HG03378 (cell line): ENCODE measurements around the gene KCNMA1.

Experiments
- ATAC-seq: cut with Tn5 transposase; IDR thresholded peaks from one replicate; pipeline ENCODE4 v1.9.1; 2021; ENCODE audit warnings: mild to moderate bottlenecking, moderate library complexity; ENCODE audit not compliant: unreplicated experiment

Gene KCNMA1

DNA sequence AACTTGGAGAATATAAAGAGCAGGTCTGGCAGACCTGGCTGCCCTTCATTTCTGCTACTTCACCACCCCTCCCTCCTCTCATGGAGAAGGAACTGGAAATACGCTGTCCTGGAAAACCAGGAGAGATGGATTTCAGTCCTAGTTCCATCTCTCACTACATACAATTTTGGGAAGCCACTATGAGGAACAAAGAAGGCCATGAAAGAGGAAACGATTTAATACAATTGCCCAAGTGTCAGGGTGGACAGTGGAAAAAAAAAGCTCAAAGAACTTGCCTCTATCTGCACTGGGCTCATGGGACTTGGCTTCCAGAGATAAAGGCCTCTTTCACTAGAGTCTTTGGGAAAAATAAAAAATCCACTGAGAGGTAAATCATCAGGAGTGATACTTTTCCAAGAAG lies 561.7 kb downstream of the KCNMA1 start:
- no peak for ATAC-seq

DNA sequence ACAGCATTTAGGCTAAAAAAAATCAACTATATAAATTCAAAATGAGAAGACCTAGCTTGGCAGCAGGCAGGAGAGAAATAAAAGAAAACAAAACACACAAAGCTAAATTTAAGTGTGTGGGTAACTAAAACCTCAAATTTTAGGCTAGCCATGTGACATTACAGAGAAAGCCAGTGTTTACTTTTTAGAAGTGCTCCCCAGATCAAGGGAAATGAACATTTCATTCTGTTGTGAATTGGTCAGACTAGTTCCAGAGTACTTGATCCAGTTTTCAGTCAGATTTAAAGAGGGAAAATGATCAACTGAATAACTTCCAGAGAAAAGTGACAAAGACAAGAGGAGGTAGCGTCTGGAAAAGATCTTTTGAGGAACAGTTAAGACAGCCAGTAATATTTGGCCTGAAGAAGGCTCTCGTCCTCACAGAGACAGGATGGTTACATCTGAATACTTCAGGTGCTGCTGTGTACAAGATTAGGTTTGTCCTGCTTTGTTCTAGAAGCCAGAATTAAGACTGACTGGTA lies 563.4 kb downstream of the KCNMA1 start:
- ATAC-seq = no peak

DNA sequence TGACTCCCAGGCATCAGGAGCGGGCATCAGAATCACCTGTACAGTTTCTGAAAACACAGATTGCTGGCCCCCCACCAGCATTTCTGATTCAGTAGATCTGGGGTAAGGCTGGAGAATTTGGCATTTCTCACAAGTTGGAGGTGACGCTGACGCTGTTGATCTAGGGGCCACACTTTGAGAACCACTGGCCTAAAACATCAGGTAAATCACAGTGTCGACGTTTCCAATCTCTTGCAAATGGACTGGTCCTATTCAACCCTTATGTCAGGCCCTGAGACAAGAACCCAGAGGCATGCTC lies 564.0 kb downstream of the KCNMA1 start:
- no peak for ATAC-seq

DNA sequence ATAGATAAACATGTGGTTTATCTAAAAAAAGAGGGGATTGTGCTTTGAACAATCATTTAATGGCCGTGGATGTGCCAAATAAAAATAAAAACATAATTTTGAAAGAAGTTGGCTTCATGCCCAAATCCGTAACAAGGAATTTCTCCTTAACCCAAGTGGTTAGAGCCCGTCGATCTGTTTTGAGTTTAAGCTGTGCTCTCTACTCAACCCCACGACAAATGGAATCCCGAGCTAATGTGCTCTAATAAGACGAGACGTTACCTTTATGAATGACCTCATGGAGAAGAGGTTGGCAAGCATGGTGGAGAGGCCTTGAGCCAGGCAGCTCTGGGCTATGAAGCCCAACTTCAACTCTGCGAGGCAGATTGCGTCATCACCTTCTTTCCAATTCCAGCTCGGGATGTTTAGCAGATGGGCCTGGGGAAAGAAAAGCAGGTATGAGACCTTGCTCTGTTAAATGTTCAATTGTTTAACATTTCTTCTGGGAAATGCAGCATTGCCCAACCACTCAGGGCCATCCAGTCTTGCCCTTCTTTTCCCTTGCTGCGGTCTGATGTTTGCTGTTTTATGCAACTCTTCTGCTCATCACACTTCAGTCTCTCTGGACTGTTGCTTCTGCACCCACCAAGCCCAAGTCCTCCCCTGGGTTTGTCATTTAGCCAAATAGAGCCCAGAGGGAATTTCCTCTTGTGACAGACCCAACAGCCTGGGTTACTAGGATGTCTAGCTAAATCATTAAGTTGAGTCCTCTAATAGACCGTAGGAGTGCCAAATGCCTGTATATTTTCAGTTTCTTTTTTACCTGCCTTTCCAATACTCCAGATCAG lies 564.6 kb downstream of the KCNMA1 start:
- no peak for ATAC-seq

DNA sequence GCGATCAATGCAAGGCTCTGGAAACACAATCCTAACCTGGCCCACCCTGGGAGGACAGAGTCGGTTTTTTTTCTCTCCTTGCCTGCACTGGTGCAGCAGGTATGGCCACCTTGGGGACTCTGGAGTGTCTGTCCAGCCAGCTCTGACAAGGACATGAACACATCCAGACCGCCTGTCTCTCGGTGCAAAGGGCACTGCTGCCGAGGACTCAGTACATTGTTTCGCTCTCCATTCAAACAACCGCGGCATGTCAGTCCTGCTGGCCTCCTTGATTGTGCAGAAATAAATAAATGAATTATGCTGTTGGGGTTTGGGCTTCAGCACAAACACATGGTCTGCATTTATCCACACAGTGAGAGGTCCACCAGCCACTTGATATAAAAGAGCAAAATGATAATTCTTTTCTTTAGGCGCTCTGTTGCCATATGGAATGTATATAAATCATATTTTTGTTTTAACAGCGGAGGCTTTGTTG lies 565.2 kb downstream of the KCNMA1 start:
- ATAC-seq = no peak

DNA sequence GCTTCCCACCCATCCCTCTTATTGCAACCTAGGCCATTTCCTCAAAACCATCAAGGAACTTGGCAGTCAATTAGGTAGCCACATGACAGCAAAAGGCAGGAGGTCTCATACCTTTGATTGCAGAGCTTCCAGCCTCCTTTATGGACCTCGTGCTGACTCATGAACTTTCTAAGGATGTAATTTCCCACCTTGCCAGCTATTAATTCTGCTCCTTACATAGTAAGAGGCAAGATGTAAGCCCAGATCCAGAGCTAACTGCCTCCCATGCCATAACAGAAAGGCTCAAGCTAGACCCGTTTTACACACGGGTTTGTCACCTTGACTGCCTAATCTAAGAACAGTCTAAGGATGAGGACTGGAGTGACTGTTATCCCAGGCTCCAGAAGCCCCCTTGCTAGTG lies 565.7 kb downstream of the KCNMA1 start:
- no peak for ATAC-seq

DNA sequence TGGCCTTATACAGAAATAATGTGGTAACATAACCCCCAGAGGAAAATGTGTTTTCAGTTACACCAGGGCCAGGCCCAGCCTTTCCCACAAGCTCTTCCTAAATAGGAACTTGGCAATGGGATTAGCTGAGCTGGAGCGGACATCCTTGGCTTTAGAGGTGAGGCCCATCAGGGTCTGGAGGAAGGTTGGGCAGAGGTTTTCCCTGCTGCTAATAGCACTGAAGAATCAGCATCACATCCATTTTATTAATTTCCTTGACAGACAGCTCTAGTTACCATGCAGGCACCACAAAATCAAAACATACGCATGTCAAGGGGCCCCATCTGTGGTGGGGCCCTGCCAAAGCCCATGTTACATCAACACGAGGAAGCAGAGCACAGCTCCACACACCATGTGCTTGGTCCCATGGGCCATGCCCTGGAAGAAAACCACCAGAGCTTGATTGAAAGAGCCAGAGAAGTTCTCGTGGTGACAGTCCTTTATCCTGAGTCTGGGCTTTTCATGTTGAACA lies 566.6 kb downstream of the KCNMA1 start:
- no peak for ATAC-seq

DNA sequence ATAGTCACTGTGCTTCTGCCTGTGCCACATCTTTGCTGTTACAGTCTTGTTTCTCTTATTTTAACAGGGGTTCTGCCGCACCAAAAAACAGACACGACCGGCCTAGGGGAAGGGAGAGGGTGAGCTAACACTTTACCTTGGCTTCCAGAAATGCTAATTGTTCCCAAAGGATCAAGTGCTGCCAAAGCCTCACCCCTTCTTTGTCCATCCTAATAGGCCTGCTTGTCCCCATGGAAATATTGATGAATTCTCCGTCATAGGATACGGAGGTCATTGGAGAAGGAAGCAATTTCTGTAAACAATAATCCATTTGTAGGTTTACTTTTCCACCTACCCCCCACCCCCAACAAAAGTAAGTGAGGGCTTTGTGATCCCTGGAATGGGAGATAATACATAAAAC lies 567.3 kb downstream of the KCNMA1 start:
- ATAC-seq = no peak

DNA sequence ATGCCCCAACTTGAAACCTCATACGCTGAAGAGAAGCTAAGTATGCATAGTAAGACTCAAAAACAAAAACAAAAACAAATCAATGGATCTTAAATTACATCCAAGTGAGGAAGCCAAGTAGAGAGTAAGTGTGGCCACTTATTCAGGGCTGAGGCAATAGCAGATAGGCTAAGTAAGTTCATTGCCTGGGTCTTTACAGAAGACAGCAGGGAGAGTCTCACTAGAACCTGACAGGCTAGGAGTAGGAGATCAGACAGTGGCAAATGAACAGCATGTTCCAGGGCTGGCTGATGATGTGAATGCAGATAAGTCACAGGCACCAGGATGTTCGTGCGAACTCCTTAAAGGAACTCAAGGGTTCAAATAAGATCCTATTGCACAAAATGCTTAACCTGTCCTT lies 568.6 kb downstream of the KCNMA1 start:
- ATAC-seq = no peak

DNA sequence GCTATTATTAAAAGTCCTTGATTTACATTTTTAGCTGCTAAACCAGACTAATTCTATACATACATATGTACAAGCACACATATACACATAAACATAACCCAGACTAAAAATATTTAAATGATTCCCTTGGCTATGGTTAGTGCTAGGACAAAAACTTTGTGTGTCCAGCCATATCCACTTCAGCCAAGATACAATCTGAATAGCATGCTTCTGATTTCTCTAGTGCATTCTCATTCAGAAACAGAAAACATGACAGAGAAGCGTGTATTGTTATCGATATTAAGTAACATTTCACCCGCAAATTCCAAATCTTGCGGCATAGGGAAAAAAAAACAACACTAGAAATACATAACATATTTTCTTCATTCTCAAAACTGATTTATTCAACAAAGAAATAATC lies 569.3 kb downstream of the KCNMA1 start:
- no peak for ATAC-seq

DNA sequence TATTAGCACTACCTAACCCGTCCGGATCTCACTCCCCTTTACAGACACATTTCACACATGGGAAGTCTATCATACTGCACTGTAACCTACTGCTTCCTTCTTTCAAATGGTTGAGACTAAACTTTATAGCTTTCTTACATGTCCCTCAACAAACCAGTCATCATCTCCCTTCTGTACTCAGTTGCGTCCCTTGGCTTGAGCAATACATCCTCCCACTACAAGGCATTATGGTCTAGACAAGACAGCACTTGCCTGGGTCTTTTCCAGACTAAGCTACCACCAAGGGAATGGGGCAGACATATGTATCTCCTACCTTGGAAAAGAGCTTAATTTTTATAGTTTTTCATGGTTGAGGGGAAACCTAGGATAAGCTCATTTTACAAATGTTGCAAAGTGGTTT lies 575.2 kb downstream of the KCNMA1 start:
- ATAC-seq = no peak

DNA sequence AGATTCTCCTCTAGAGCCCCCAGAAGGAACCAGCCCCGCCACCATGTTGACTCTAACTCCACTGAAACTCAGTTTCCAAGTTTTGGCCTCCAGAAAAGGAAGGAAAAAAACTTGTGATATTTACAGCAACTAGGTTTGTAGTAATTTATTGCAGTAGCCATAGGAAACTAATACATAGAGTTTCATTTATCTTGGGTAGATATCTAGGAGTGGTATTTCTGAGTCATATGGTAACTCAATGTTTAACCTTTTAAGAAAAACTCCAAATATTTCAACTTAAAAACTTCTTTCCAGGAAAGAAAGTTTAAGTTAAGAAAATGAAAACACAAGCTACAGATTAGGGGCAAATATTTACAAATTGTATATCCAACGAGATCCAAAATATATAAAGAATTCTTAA lies 576.7 kb downstream of the KCNMA1 start:
- no peak for ATAC-seq

DNA sequence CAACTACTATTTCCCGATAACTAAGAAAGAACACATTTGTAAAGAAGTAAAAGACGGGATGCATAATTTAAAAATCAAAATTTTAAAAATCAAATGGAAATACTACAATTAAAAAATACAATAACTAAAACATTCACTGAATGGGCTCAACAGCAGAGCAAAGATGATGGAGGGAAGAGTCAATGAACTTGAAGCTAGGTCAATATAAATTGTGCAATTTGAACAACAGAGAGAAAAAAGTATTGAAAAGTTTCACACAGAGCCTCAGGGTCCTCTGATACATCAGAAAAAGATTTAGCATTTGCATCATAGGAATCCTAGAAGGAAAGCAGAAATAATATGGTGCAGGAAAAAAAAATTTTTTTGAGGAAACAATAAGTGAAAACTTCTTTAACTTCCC lies 581.0 kb downstream of the KCNMA1 start:
- no peak for ATAC-seq

DNA sequence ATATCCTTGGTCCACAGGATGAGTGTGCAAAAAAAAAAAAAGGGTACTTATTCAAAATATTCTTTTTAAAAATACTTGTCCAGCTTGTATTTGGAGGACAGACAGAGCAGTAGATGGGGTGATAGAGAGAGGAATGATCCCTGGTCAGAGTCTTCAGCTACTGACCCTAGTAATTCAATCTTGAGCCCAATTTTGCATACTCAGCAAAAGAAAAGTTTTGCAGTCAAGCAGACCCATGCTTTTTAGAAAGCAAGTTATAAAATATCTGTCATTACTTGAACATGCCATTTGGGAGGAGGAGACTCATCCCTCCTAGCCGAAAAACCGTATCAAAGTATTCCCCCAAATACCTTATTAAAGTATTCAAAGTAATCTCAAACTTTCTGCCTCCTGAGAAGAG lies 585.0 kb downstream of the KCNMA1 start:
- no peak for ATAC-seq

DNA sequence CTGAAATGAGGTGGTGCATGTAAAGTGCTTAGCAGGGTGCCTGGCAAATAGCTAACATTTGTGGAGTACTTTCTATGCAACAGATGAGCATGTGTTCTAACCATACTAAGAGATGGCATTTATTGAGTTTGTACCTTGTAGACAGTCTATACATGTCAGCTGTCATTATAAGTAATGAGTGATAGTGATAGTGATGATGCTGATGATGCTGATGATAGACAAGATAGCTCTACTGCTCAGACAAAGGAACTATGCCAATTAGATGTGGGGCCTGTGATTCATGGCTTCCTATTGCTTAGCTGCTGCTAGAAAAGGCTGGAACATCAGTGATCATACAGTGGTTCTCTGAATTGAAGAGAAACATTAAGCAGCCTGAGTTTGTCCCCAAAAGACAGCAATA lies 585.8 kb downstream of the KCNMA1 start:
- no peak for ATAC-seq

DNA sequence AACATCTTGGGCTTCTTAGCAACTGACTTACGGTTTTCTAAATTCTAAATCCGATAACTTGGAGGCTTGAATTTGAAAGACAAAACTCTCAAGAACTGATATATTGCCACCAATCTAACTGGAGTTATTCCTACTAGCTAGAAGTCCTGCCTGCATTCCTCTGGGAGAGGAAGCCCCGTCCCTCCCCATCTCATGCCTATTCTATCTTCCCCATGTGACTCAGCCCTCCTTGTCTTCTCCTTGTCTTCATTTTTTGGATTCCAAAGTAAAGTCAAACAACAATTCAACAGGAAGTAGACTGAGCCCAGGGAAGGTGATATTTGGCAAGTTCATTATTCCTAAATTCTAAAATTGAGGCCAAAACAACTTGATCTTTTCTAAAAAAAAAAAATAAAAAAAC lies 587.7 kb downstream of the KCNMA1 start:
- ATAC-seq = no peak

DNA sequence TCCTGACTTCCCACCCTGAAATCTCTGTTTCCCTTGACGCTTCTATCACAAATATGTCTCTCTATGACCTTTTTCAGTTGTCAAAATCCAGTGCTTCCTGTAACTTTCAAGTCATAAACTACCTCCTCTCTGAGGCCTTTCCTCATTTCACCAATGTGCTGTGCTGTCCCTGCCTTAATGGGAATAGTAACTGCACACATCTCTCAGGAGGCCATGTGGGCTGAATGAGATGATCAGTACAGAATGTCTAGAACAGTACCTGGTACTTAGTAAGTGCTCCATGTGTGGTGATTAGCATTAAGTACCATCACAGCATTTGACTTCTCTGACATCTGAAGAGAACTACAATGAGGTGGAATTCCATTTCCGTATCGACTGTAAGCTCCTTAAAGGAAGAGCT lies 588.5 kb downstream of the KCNMA1 start:
- no peak for ATAC-seq

DNA sequence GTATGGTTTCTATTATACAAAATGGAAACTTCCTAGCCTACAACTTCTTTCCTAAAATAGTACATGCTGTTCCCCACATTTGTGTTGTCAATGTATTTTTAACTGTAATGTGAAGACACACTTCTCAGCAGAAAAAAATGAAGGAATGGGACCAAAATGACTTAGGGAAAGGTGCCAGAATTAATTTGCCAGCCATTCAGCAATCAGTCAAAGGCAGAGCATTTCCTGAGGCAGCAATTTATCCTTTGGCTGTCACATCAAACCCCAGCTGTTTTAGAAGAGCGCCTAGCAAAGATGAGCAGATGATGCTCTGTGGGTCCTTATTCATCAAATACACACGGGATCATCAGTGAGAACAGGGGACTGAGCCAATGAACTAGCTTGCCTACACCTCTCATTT lies 592.5 kb downstream of the KCNMA1 start:
- ATAC-seq = no peak

DNA sequence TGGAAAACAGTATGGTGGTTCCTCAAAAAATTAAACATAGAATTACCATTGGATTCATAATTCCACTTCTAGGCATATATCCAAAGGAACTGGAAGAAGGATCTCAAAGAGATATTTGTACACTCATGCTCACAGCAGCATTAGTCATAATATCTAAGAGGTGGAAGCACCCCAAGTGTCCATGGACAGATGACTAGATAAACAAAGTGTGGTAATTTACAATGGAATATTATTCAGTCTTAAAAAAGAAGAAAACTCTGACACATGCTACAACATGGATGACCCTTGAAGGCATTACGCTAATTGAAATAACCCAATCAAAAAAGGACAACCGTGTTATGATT lies 594.2 kb downstream of the KCNMA1 start:
- ATAC-seq = no peak

DNA sequence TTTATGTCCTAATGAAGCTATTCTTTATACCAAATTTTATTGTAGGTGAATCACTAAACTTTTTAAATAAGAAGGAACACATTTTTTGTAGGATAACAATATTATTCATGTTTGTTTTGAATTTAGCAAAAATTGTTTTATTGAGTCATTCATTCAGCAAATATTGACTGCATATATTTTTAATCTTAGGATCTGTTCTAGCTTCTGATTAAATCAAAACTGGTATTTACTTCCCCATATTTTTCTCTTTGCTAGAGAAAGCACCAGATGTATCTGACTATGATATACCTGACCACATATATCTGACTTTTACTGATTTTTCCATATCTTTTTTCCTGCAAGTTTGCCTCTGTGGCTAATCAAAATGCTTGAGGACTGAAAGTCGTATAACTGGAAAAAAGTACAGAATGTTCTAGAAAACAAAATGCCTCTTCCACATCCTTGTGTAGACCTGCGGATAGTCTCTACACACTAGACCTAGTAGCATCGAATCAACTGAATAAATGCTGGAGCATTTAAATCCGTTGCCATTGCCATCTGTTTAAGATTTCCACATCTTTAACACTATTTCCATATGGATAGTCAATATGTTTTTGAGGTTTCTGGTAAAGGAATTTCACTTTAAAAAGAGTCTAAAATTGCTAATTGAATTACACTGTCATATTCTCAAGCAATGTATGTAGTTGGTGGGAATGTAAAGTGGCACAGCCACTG lies 594.7 kb downstream of the KCNMA1 start:
- ATAC-seq = no peak

DNA sequence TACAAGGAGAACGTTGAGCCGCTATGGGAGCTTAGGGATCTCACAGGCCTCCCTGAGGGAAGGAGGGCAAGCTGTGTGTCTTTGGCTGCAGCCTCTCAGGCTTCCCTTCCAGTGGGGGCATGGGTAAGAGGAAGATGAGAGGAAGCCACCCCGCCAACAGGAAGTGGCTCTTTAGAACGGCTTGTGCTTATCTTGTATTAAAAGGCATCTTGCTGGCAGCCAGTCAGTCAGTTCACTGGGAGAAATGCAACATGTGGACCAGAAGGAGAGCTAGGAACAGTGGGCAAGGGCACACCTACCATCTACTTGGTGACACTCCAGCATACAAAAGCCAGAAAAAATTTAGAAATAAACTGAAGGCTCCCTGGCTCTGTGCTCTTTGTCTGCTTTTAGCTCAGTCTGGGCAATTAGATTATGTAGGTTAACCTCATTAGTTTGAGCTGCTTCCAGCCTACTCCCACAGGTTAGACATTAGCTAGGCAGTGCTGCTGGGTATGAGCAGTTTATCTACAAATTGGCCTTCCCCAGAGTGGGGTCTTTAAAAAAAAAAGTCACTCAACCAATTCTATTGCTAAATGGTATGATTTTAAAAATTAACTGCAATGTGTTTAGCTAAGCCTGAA lies 595.9 kb downstream of the KCNMA1 start:
- ATAC-seq = no peak

DNA sequence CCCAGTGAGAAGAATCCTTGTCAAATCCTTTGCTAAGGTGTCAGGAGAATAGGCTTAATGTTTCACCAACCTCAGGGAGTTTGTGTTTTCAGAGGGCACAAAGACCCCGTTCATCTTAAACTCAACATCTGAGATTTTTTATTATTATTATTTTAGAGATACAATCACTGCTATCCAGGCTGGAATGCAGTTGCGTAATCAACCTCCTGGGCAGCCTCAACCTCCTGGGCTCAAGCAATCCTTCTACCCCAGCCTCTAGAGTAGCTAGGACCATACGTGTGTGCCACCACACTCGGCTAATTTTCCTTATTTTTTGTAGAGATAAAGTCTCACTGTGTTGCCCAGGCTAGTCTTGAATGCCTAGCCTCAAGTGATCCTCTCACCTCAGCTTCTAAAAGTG lies 599.2 kb downstream of the KCNMA1 start:
- ATAC-seq = no peak
